A549 (cell line): ENCODE data around the gene IL10RA. TPM values are rescaled to one million over a fixed set of nuclear protein-coding genes. Genes with fewer than 3 reads are reported as not detected.

ENCODE experiments used
- ATAC-seq, 2 experiments: fragments of 200-7000 bp in 1 of 2; fragments of >200 bp in 1 of 2; cut with Nextera tagmentation in 1 of 2; cut with Tn5 transposase in 1 of 2; 3 replicates each; pipeline versions ENCODE4 v1.8.0 to v1.9.1; 2018 to 2020; ENCODE audit warnings: mild to moderate bottlenecking in 1 of 2, moderate library complexity in 1 of 2
- CTCF ChIA-PET: fragments of 300-600 bp; sonication (Branson Sonifier 250); formaldehyde crosslinking; extraction: SDS; loops from one replicate; lab custom pipeline; 2021; ENCODE audit warnings: antibody characterized with exemption, inconsistent platforms; lab: Yijun Ruan, JAX
- POLR2A ChIA-PET: fragments of 350-600 bp; formaldehyde crosslinking; extraction: SDS; loops from one replicate; lab custom pipeline; 2021; ENCODE audit warnings: antibody characterized with exemption, inconsistent platforms; lab: Yijun Ruan, JAX
- DNase-seq, 2 experiments: peaks; one replicate each; pipeline versions ENCODE4 v3.0.0 to v3.0.0-alpha.2; 2011 to 2016; ENCODE audit warnings: low read depth in 1 of 2, low spot score in 1 of 2
- FAIRE-seq: peaks from 2 replicates; lab custom pipeline; 2011; peaks lifted over from hg19 to GRCh38; lab: Jason Lieb, UNC
- H3K27ac ChIP-seq, 2 experiments: fragments of >200 bp; sonication (Bioruptor Twin); formaldehyde crosslinking; 3 replicates each; pipeline ENCODE4 v1.5.1; 2016 to 2017
- H3K4me1 ChIP-seq: fragments of >200 bp; sonication (Bioruptor Twin); formaldehyde crosslinking; 3 replicates; pipeline ENCODE4 v1.6.1; 2016
- H3K4me2 ChIP-seq: fragments of >200 bp; sonication (Bioruptor Twin); formaldehyde crosslinking; 3 replicates; pipeline ENCODE4 v1.6.1; 2016
- H3K4me3 ChIP-seq: fragments of >200 bp; sonication (Bioruptor Twin); formaldehyde crosslinking; 3 replicates; pipeline ENCODE4 v1.5.1; 2016
- H3K9me3 ChIP-seq: fragments of >200 bp; sonication (Bioruptor Twin); formaldehyde crosslinking; 3 replicates; pipeline ENCODE4 v1.6.1; 2016
- BHLHE40 ChIP-seq: IDR thresholded peaks from 2 replicates; pipeline ENCODE4 v1.6.1; 2012; ENCODE audit warnings: low read depth, low read length, inconsistent platforms
- CEBPB ChIP-seq, 2 experiments: fragments of >200 bp in 1 of 2; sonication (Bioruptor Twin) in 1 of 2; formaldehyde crosslinking in 1 of 2; IDR thresholded peaks; 2 replicates each; pipeline ENCODE4 v1.6.1; 2012 to 2016
- CHD2 ChIP-seq: fragments of 150-350 bp; IDR thresholded peaks from 2 replicates; pipeline ENCODE4 v1.6.1; 2014; ENCODE audit warnings: low read length; ENCODE audit not compliant: partially characterized antibody
- CTCF ChIP-seq: fragments of >200 bp; sonication (Bioruptor Twin); formaldehyde crosslinking; IDR thresholded peaks from 3 replicates; pipeline ENCODE4 v1.5.1; 2016
- E2F6 ChIP-seq: IDR thresholded peaks from 2 replicates; pipeline ENCODE4 v1.6.1; 2012; ENCODE audit warnings: low read depth, borderline replicate concordance
- ELK1 ChIP-seq: fragments of 150-350 bp; IDR thresholded peaks from 2 replicates; pipeline ENCODE4 v1.6.1; 2014; ENCODE audit warnings: low read depth, mild to moderate bottlenecking, low read length
- EP300 ChIP-seq, 2 experiments: fragments of >200 bp; sonication (Bioruptor Twin); formaldehyde crosslinking; IDR thresholded peaks; 2 replicates in 1 of 2; 3 replicates in 1 of 2; pipeline ENCODE4 v1.6.1; 2016 to 2017
- FOXS1 ChIP-seq: fragments of 250-450 bp; sonication (Bioruptor Pico); IDR thresholded peaks from 2 replicates; pipeline ENCODE4 v1.5.0; 2020; ENCODE audit warnings: mild to moderate bottlenecking, moderate library complexity
- HES2 ChIP-seq: fragments of >200 bp; sonication (Bioruptor Twin); formaldehyde crosslinking; IDR thresholded peaks from 2 replicates; pipeline ENCODE4 v1.6.1; 2016
- HOXA7 ChIP-seq: fragments of 250-450 bp; sonication (Bioruptor Pico); IDR thresholded peaks from 2 replicates; pipeline ENCODE4 v1.5.0; 2020; ENCODE audit warnings: mild to moderate bottlenecking, moderate library complexity
- HOXB5 ChIP-seq: fragments of 250-450 bp; sonication (Bioruptor Pico); IDR thresholded peaks from 2 replicates; pipeline ENCODE4 v1.5.0; 2020; ENCODE audit warnings: mild to moderate bottlenecking, moderate library complexity
- JUN ChIP-seq, 2 experiments: fragments of >200 bp; sonication (Bioruptor Twin); formaldehyde crosslinking; IDR thresholded peaks; 2 replicates in 1 of 2; 3 replicates in 1 of 2; pipeline ENCODE4 v1.6.1; 2016 to 2017
- KDM1A ChIP-seq: fragments of 200-600 bp; sonication (generic); IDR thresholded peaks from 2 replicates; pipeline ENCODE4 v1.6.1; 2016; ENCODE audit warnings: low read depth, mild to moderate bottlenecking
- KDM5A ChIP-seq: fragments of 200-600 bp; sonication (generic); IDR thresholded peaks from 2 replicates; pipeline ENCODE4 v1.6.1; 2016; ENCODE audit warnings: antibody characterized with exemption, mild to moderate bottlenecking
- MAFK ChIP-seq: fragments of 450-650 bp; IDR thresholded peaks from 2 replicates; pipeline ENCODE4 v1.6.1; 2014; ENCODE audit not compliant: partially characterized antibody
- NPAS2 ChIP-seq: fragments of 250-450 bp; sonication (Bioruptor Pico); IDR thresholded peaks from 2 replicates; pipeline ENCODE4 v1.8.0; 2022; ENCODE audit warnings: mild to moderate bottlenecking, moderate library complexity, borderline replicate concordance
- NR3C1 ChIP-seq: fragments of >200 bp; sonication (Bioruptor Twin); formaldehyde crosslinking; IDR thresholded peaks from 3 replicates; pipeline ENCODE4 v1.6.1; 2017
- RAD21 ChIP-seq, 2 experiments: fragments of >200 bp in 1 of 2; sonication (Bioruptor Twin) in 1 of 2; formaldehyde crosslinking in 1 of 2; IDR thresholded peaks in 1 of 2; conservative IDR thresholded peaks in 1 of 2; 2 replicates in 1 of 2; 3 replicates in 1 of 2; pipeline ENCODE4 v1.6.1; 2012 to 2018; ENCODE audit warnings: inconsistent platforms in 1 of 2
- REST ChIP-seq: fragments of 200-600 bp; sonication (generic); IDR thresholded peaks from 2 replicates; pipeline ENCODE4 v1.6.1; 2016; ENCODE audit warnings: antibody characterized with exemption, mild to moderate bottlenecking, moderate library complexity
- RFX5 ChIP-seq: fragments of 450-650 bp; IDR thresholded peaks from 2 replicates; pipeline ENCODE4 v1.7.1; 2014; ENCODE audit warnings: antibody characterized with exemption, mild to moderate bottlenecking, moderate library complexity
- ZC3H11A ChIP-seq: fragments of 450-650 bp; IDR thresholded peaks from 2 replicates; pipeline ENCODE4 v1.6.1; 2014; ENCODE audit warnings: antibody characterized with exemption, mild to moderate bottlenecking
- ZFP36 ChIP-seq: fragments of 450-650 bp; IDR thresholded peaks from 2 replicates; pipeline ENCODE4 v1.6.1; 2014; ENCODE audit warnings: borderline replicate concordance; ENCODE audit not compliant: partially characterized antibody
- ZNF302 ChIP-seq: fragments of 250-450 bp; sonication (Bioruptor Pico); IDR thresholded peaks from 2 replicates; pipeline ENCODE4 v1.9.0; 2021; ENCODE audit warnings: inconsistent platforms, mild to moderate bottlenecking, moderate library complexity
- WGBS: methylation state at CpG from one replicate; pipeline ENCODE4 v1.1.6; 2017; ENCODE audit errors: missing lambda C conversion rate; 5-methylcytosine and 5-hydroxymethylcytosine counted together
- polyA plus RNA-seq, 4 experiments: library from polyadenylated mRNA; depleted of rRNA in 3 of 4; stranded (reverse); fragments of >200 nt; fragmentation: RNase III in 1 of 4; extraction: RNeasy Plus Mini Kit Qiagen cat#74134 plus additional on column Dnase treatment in 1 of 4; gene quantifications; 2 replicates in 3 of 4; 3 replicates in 1 of 4; pipeline ENCODE4 v1.2.3, GENCODE V29; 2011 to 2017

Gene IL10RA
- polyA plus RNA-seq, 2 of the 4 experiments (the other 2 are of a cell fraction) = 0.03 to 0.17 TPM

GRCh38 chr11:118001494-118001971, 15.3 kb downstream of the IL10RA start:
- DNase-seq = no peak
- ATAC-seq = no peak
- CTCF ChIA-PET = interaction anchor here (1.3 kb wide), 2 partner anchors 9 to 52 kb away, joined by 4 to 6 read pairs; no protein-coding TSS in a partner anchor
- no peak for FAIRE-seq
- Histone ChIP-seq H3K4me2 (no peak overlapping the region), H3K9me3 (no peaks in the 10 kb centered on the region), H3K27ac (no peak overlapping the region), H3K4me3 (no peak overlapping the region), H3K4me1 (no peaks in the 10 kb centered on the region)
- POLR2A ChIA-PET = no interaction called here
- TF ChIP-seq HOXA7 (CRISPR knock-in tag) = no peak
- TF ChIP-seq CEBPB (IDR thresholded peaks at IDR 0.05) = no peak
- no peak for TF ChIP-seq CTCF
- TF ChIP-seq NR3C1 = no peak
- TF ChIP-seq NPAS2 = no peak
- TF ChIP-seq EP300 (IDR thresholded peaks at IDR 0.05) = no peak
- TF ChIP-seq ELK1 = no peak
- WGBS = 48% methylated on average over 5 of the region's 5 CpGs

- FAIRE-seq = no peak
- ChIA-PET POLR2A (no interaction called here), CTCF (interaction anchor here (1.3 kb wide), 2 partner anchors 8 to 51 kb away, joined by 4 to 6 read pairs; no protein-coding TSS in a partner anchor)
- no peak for ATAC-seq
- DNase-seq = no peak
- no peak overlapping the region for H3K27ac ChIP-seq
- H3K4me1 ChIP-seq = no peaks in the 10 kb centered on the region
- 81% methylated on average over 6 of the region's 6 CpGs for WGBS
- H3K4me2 ChIP-seq = no peak overlapping the region
- TF ChIP-seq ZC3H11A (no peak), KDM5A (no peak), REST (no peak), HOXB5 (no peak), RAD21 (conservative IDR thresholded peaks at IDR 0.05 in 1 of 2, IDR thresholded peaks at IDR 0.05 in 1 of 2) (no peak), MAFK (no peak), KDM1A (no peak), CHD2 (no peak), JUN (IDR thresholded peaks at IDR 0.05) (no peak), ZFP36 (no peak), RFX5 (no peak), NR3C1 (no peak), CTCF (no peak), ZNF302 (CRISPR knock-in tag) (no peak), NPAS2 (no peak), BHLHE40 (no peak), E2F6 (no peak), ELK1 (no peak), HES2 (no peak), FOXS1 (CRISPR knock-in tag) (no peak)
- H3K9me3 ChIP-seq = no peaks in the 10 kb centered on the region
- no peak overlapping the region for H3K4me3 ChIP-seq
These were observed 15.9 kb downstream of the IL10RA start for GRCh38 chr11:118002010-118002540.
